ENCODE results near the gene RNF43.

The RNF43 gene

GRCh38 chr17:58417300-58418092, at the start of gene RNF43:
RNF43 (minus strand) TSS chr17:58417534; CDS start chr17:58415577, 1,957 bp downstream.
- peak; percentile 77 for DNase-seq (ENCODE audit: low spot score)

- DNase-seq (ENCODE audit: low spot score): no peak
Observed at GRCh38 chr17:58455491-58455890, 38.2 kb upstream of the RNF43 start.

- no peak for DNase-seq (ENCODE audit: low spot score)
Observed at GRCh38 chr17:58452738-58453137, 35.4 kb upstream of the RNF43 start.

GRCh38 chr17:58447039-58447975, 30.0 kb upstream of the RNF43 start:
- peak; percentile 80 for DNase-seq (ENCODE audit: low spot score)

GRCh38 chr17:58446086-58446485, 28.8 kb upstream of the RNF43 start:
- DNase-seq (ENCODE audit: low spot score): no peak

GRCh38 chr17:58436805-58437239, 19.5 kb upstream of the RNF43 start:
- DNase-seq (ENCODE audit: low spot score): peak; percentile 73

GRCh38 chr17:58436245-58436644, 18.9 kb upstream of the RNF43 start:
- no peak for DNase-seq (ENCODE audit: low spot score)

GRCh38 chr17:58432806-58433573, 15.7 kb upstream of the RNF43 start:
- no peak for DNase-seq (ENCODE audit: low spot score)

- DNase-seq (ENCODE audit: low spot score): no peak
Observed at GRCh38 chr17:58427807-58428206, 10.5 kb upstream of the RNF43 start.

- DNase-seq (ENCODE audit: low spot score): no peak
Observed at GRCh38 chr17:58421711-58422110, 4.4 kb upstream of the RNF43 start.

GRCh38 chr17:58420827-58421226, 3.5 kb upstream of the RNF43 start:
- no peak for DNase-seq (ENCODE audit: low spot score)

GRCh38 chr17:58416937-58417299, 416 bp downstream of the RNF43 start:
- DNase-seq (ENCODE audit: low spot score): no peak

- no peak for DNase-seq (ENCODE audit: low spot score)
Observed at GRCh38 chr17:58416396-58416795, 938 bp downstream of the RNF43 start.

GRCh38 chr17:58415371-58416055, 1.8 kb downstream of the RNF43 start:
- no peak for DNase-seq (ENCODE audit: low spot score)

GRCh38 chr17:58414596-58414997, 2.7 kb downstream of the RNF43 start:
- DNase-seq (ENCODE audit: low spot score): no peak

- DNase-seq (ENCODE audit: low spot score): no peak
Observed at GRCh38 chr17:58413684-58414083, 3.6 kb downstream of the RNF43 start.

- no peak for DNase-seq (ENCODE audit: low spot score)
Observed at GRCh38 chr17:58412961-58413586, 4.3 kb downstream of the RNF43 start.

GRCh38 chr17:58412064-58412703, 5.2 kb downstream of the RNF43 start:
- no peak for DNase-seq (ENCODE audit: low spot score)

- DNase-seq (ENCODE audit: low spot score): no peak
Observed at GRCh38 chr17:58411408-58411894, 5.9 kb downstream of the RNF43 start.

GRCh38 chr17:58410714-58411407, 6.5 kb downstream of the RNF43 start:
- no peak for DNase-seq (ENCODE audit: low spot score)

All from hematopoietic multipotent progenitor cell treated with erythropoietin and hydrocortisone succinate and interleukin-3 and kit ligand, for 15 days (in vitro differentiated cells).